ENCODE results near the gene SLC25A42. TPM values are rescaled to one million over a fixed set of nuclear protein-coding genes. Genes with fewer than 3 reads are reported as not detected.
"Not testable (repeated sequence)": the region's sequence is repeated elsewhere in the genome, so short reads cannot be mapped to it uniquely, and the experiment has no call there.

Gene SLC25A42
- total and polyA plus RNA-seq, 10 donors: 9.7 to 25.3 (median 16.6) TPM

DNA sequence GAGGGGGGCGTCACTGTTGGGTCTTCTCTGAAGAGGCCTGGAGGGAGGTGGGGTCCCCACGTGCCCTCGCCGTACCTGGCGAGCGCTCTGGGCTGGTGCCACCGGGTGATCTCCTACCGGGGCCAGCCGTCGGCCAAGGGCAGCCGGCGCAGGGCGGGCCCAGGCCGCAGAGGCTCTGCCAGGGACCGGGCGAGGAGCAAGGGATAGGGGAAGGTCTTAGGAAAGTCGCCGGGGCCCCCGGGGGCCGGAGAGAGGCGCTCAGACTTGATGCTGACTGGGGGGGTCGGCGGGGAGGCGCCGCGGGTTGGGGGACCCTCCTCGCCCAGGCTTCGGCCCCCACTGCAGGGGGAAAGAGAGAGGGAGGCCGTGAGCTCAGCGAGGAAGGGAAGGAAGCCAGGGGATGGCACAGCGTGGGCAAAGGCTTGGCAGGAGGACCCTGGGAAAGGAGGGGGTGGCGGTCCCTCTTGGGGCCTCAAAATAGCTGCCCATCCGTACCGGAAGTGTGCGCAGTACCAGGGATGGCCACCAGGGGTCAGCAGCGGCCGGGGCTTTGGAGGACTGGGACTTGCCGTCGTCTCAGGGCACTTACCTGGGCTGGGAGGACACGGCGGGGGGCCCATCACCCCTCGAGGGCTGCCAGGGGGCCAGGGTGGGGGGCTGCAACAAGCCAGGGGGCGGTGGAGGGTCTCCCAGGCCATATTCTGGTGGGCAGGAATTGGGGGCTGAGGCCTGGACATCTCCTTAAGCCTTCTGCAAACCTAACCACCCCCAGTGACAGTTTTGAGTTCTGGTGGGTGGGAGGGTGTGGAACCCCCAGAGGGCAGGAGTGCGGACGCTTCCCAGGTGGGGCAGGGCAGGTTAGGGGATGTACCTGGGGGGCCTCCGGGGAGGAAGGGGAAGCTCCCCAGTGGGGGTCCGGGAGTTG, 82.2 kb downstream of the SLC25A42 start:
- DNase-seq: peak; percentile 95
- H3K4me1 ChIP-seq: peaks cover 0 to 15% (median 8%) of the 10 kb centered on the region in 6 donors
- H3K9me3 ChIP-seq: no peaks in the 10 kb centered on the region
- 39 to 58% (median 42%) methylated on average over 36 to 47 of the region's 47 CpGs for WGBS, 5 donors
- TF ChIP-seq, protein P1, sequence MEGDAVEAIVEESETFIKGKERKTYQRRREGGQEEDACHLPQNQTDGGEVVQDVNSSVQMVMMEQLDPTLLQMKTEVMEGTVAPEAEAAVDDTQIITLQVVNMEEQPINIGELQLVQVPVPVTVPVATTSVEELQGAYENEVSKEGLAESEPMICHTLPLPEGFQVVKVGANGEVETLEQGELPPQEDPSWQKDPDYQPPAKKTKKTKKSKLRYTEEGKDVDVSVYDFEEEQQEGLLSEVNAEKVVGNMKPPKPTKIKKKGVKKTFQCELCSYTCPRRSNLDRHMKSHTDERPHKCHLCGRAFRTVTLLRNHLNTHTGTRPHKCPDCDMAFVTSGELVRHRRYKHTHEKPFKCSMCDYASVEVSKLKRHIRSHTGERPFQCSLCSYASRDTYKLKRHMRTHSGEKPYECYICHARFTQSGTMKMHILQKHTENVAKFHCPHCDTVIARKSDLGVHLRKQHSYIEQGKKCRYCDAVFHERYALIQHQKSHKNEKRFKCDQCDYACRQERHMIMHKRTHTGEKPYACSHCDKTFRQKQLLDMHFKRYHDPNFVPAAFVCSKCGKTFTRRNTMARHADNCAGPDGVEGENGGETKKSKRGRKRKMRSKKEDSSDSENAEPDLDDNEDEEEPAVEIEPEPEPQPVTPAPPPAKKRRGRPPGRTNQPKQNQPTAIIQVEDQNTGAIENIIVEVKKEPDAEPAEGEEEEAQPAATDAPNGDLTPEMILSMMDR (IDR thresholded peaks at IDR 0.05 in 8 of 11, conservative IDR thresholded peaks at IDR 0.05 in 3 of 11): peak; percentile 84 to 97 (median 96)
- TF ChIP-seq POLR2AphosphoS5 (IDR thresholded peaks at IDR 0.05) (peak; percentile 51 to 64 (median 63)), POLR2A (IDR thresholded peaks at IDR 0.05) (no peak)
- peak overlapping the region in 1 of 8 donors; percentile 33 for H3K27ac ChIP-seq
- H3K36me3 ChIP-seq: peaks cover 0 to 52% (median 27%) of the 10 kb centered on the region in 6 donors
- intact Hi-C loops (cut with DNase I; ENCODE audit: low total_unique reads): no loop called here
- H3K27me3 ChIP-seq (replicated peaks in 1 of 7): no peaks in the 10 kb centered on the region
- H3K4me3 ChIP-seq: peak overlapping the region in 1 of 8 donors; percentile 23

DNA sequence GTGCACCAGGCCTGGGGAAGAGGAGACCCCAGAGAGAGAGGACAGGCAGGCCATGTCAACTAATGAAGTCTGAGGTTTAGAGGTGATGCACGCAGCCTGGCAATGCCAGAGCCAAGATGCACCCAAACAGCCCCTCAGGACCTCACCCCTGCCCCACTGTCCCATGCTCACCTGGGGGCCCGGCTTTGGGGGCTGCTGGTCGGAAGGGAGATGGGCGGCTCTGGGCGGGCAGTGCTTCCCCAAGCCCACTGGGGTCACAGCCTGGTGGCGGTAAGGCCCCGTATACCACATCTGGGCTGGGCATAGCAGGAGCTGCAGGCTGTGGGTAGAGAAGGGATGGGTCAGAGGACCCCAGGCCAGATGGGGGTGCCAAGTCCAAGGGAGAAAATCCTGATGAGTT, 83.1 kb downstream of the SLC25A42 start:
- intact Hi-C loops (cut with DNase I; ENCODE audit: low total_unique reads): no loop called here
- H3K27ac ChIP-seq: no peak overlapping the region
- TF ChIP-seq POLR2A (IDR thresholded peaks at IDR 0.05) (no peak), POLR2AphosphoS5 (IDR thresholded peaks at IDR 0.05) (no peak)
- TF ChIP-seq, protein P1 (IDR thresholded peaks at IDR 0.05 in 8 of 11, conservative IDR thresholded peaks at IDR 0.05 in 3 of 11): no peak
- no peaks in the 10 kb centered on the region for H3K9me3 ChIP-seq
- WGBS, 5 donors: 94 to 100% (median 95%) methylated on average over 1 to 7 of the region's 7 CpGs
- H3K36me3 ChIP-seq: peaks cover 0 to 52% (median 27%) of the 10 kb centered on the region in 6 donors
- H3K27me3 ChIP-seq (replicated peaks in 1 of 7): no peaks in the 10 kb centered on the region
- peaks cover 0 to 24% (median 15%) of the 10 kb centered on the region in 6 donors for H3K4me1 ChIP-seq
- no peak for DNase-seq
- H3K4me3 ChIP-seq: no peak overlapping the region

DNA sequence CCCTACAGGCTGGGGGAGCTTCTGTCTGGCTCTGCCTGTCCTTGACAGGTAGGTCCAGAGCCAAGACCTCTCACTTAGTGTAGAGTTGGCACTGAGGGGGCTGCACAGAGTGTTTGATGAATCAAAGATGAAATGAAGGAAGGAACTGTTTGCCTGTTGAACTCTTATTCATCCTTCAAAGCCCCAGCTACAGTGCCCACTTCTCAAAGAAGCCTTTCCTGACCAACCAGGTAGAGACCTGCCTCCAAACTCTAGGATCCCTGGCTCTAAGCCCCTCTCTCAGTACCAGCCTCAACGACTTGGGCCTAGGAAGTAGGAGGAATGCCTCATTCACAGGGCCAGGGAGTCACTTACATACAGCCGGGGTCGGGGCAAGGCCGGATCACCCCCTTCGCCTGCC, 83.5 kb downstream of the SLC25A42 start:
- Histone ChIP-seq H3K9me3 (no peaks in the 10 kb centered on the region), H3K4me3 (no peak overlapping the region), H3K4me1 (peaks cover 0 to 25% (median 15%) of the 10 kb centered on the region in 6 donors), H3K36me3 (peaks cover 0 to 52% (median 27%) of the 10 kb centered on the region in 6 donors), H3K27ac (no peak overlapping the region), H3K27me3 (replicated peaks in 1 of 7) (no peaks in the 10 kb centered on the region)
- intact Hi-C loops (cut with DNase I; ENCODE audit: low total_unique reads): no loop called here
- DNase-seq: no peak
- 92 to 97% (median 96%) methylated on average over 5 of the region's 5 CpGs for WGBS, 5 donors
- TF ChIP-seq POLR2A (IDR thresholded peaks at IDR 0.05) (no peak), POLR2AphosphoS5 (IDR thresholded peaks at IDR 0.05) (no peak)
- TF ChIP-seq, protein P1 (IDR thresholded peaks at IDR 0.05 in 8 of 11, conservative IDR thresholded peaks at IDR 0.05 in 3 of 11): no peak

DNA sequence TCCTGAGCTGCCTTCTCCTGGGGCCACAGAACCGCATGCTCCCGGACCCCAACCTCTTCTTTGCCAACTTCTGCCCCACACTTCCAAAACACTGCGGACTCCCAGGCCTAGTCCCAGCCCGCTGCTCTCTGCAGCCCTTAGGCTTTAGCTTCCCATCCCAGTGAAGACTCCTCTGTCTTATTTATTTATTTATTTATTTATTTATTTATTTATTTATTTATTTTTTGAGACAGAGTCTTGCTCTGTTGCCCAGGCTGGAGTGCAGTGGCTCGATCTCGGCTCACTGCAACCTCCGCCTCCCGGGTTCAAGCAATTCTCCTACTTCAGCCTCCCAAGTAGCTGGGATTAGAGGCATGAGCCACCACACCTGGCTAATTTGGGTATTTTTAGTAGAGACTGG, 84.7 kb downstream of the SLC25A42 start:
- Histone ChIP-seq H3K36me3 (peaks cover 0 to 52% (median 27%) of the 10 kb centered on the region in 6 donors), H3K4me1 (peaks cover 0 to 25% (median 15%) of the 10 kb centered on the region in 6 donors)
- H3K27me3 ChIP-seq (replicated peaks in 1 of 7); H3K4me3 ChIP-seq; DNase-seq; intact Hi-C loops (cut with DNase I; ENCODE audit: low total_unique reads); H3K27ac ChIP-seq; H3K9me3 ChIP-seq: not testable (repeated sequence)
- 95 to 99% (median 97%) methylated on average over 8 of the region's 8 CpGs for WGBS, 5 donors
